ENCODE measurements around the gene SHISA7.

DNA sequence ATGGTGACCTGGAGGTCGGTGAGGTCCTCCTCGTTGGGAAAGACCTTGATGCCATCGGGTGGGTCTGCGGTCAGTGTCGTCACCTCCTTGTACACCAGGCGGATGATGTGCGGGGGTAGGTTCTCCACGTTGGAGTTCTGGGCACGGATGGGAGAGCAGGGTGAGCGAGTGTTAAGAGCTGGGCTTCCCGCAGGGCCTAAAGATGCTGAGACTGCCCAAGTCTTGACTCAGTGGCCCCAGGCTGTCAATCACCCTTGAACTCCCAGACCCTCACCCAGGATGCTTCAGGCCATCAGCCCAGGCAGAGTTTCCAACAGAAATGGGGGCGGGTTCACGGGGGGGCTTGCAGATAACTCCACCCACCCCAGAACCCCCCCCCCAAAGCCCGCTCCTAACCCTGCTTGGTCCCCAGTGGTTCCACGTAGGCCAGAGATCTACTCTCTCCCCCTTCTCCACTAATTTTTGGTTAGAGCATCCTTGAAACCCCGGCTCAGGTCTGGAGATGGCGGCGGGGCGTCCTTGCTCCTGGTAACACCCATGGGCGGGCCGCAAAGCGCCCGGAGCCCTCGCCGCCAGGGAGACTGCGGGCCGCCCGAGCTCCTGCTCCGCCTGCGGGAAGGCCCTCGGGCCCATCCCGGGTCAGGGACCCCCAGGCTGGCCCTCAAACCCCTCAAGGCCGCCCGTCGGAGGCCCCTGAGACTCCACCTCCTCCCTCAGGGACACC lies 36.1 kb downstream of the SHISA7 start:
- TF ChIP-seq EZH2 (IDR thresholded peaks at IDR 0.05; ENCODE audit: low read length, missing control alignments): no peak
- TF ChIP-seq, protein P1, sequence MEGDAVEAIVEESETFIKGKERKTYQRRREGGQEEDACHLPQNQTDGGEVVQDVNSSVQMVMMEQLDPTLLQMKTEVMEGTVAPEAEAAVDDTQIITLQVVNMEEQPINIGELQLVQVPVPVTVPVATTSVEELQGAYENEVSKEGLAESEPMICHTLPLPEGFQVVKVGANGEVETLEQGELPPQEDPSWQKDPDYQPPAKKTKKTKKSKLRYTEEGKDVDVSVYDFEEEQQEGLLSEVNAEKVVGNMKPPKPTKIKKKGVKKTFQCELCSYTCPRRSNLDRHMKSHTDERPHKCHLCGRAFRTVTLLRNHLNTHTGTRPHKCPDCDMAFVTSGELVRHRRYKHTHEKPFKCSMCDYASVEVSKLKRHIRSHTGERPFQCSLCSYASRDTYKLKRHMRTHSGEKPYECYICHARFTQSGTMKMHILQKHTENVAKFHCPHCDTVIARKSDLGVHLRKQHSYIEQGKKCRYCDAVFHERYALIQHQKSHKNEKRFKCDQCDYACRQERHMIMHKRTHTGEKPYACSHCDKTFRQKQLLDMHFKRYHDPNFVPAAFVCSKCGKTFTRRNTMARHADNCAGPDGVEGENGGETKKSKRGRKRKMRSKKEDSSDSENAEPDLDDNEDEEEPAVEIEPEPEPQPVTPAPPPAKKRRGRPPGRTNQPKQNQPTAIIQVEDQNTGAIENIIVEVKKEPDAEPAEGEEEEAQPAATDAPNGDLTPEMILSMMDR (conservative IDR thresholded peaks at IDR 0.05 in 1 of 2, IDR thresholded peaks at IDR 0.05 in 1 of 2; ENCODE audit: low read depth in 1 of 2, low read length in 2 of 2): no peak

Measured in fibroblast of lung (primary cell).